SU-DHL-6 (cell line): ENCODE data around the gene APBA2.

Experiments used
- EZH2phosphoT487 ChIP-seq: fragments of 200-600 bp; sonication (generic), shearing (Covaris generic); conservative IDR thresholded peaks from 2 replicates; pipeline ENCODE4 v1.6.1; 2018; ENCODE audit warnings: mild to moderate bottlenecking, antibody characterized with exemption, low read length, moderate library complexity, mixed read lengths
- TF ChIP-seq, protein P1 (sequence below): fragments of 200-600 bp; sonication (generic); IDR thresholded peaks from one replicate; pipeline ENCODE4 v1.5.1; 2017; ENCODE audit warnings: antibody characterized with exemption, mild to moderate bottlenecking, low read length, moderate library complexity; ENCODE audit not compliant: insufficient read depth, poor library complexity, severe bottlenecking

DNA sequence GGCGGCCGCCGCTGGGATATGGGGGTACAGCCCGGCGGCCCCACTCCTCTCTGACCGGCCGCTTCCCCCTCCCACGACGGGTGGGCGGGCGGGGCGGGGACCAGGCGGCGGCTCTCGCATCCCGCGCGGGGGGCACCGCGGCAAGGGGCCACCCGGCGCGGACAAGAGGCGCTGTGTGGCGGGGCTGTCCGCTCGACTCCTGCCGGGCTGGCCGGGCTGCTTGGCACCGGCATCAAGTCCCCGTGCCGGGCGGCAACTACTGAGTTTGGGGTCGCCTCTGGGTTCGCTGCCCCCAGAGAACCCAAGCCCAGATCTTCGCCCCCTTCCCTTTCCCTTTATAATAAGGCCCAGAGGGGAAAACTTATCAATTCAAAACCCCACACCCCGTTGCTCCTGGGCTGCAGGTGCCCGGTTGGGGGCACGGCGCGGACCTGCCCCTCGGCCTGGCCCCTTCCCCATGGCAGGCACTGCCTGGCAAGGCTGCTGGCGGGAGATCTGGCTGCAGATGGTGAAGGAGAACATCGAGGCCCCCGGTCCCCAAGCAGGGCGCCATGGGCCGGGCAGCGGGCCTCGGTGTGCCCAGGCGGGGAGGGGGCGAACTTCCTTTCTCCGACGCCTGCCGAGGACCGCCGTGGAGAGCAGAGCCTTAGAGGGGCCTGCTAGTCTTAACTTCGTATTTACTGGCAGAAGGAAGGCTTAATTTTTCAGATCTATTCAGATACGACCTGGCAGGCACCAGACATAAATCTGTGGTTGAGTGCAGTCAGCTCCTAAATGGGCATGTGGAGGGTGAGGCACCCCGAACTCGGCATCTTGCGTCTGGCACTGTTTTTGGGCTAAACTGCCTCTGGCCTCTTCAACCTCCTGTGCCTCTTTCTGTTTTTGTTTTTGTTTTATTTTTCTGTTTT lies 911 bp downstream of the APBA2 start:
- TF ChIP-seq, protein P1, sequence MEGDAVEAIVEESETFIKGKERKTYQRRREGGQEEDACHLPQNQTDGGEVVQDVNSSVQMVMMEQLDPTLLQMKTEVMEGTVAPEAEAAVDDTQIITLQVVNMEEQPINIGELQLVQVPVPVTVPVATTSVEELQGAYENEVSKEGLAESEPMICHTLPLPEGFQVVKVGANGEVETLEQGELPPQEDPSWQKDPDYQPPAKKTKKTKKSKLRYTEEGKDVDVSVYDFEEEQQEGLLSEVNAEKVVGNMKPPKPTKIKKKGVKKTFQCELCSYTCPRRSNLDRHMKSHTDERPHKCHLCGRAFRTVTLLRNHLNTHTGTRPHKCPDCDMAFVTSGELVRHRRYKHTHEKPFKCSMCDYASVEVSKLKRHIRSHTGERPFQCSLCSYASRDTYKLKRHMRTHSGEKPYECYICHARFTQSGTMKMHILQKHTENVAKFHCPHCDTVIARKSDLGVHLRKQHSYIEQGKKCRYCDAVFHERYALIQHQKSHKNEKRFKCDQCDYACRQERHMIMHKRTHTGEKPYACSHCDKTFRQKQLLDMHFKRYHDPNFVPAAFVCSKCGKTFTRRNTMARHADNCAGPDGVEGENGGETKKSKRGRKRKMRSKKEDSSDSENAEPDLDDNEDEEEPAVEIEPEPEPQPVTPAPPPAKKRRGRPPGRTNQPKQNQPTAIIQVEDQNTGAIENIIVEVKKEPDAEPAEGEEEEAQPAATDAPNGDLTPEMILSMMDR = no peak
- TF ChIP-seq EZH2phosphoT487 = no peak
